ENCODE results near the gene INPP5A. TPM values are rescaled to one million over a fixed set of nuclear protein-coding genes. Genes with fewer than 3 reads are reported as not detected.

The INPP5A gene
- total and polyA plus RNA-seq, 2 of the 13 experiments (the other 11 are each of a cell fraction or from before 2014, with no cell fraction given), result 17.5 to 37.9 TPM

- peak overlapping the region; percentile 69 for H3K27ac ChIP-seq (ENCODE audit: extremely low read length, insufficient read depth, low read length)
- peaks cover 61% of the 10 kb centered on the region for H3K4me1 ChIP-seq (ENCODE audit: insufficient read depth, low read length)
- DNase-seq (ENCODE audit: low spot score), result peak; percentile 79
- H3K79me2 ChIP-seq (ENCODE audit: insufficient read depth, low read length), result no peaks in the 10 kb centered on the region
- H3K9ac ChIP-seq (ENCODE audit: insufficient read depth, low read depth, low read length), result peak overlapping the region; percentile 74
- 2% methylated on average over 19 of the region's 29 CpGs for WGBS (ENCODE audit: low lambda C conversion rate)
- H3K27me3 ChIP-seq (ENCODE audit: control insufficient read depth in 1 of 2, insufficient read depth in 2 of 2, low read length in 2 of 2), result peaks cover 4 to 41% of the 10 kb centered on the region in 2 experiments; a peak in 4 of 5 replicates
- H2AFZ ChIP-seq (ENCODE audit: low read length), result no peak overlapping the region
- peak overlapping the region; percentile 97 for H3K4me2 ChIP-seq (ENCODE audit: low read depth, low read length)
- intact Hi-C loops (cut with micrococcal nuclease; ENCODE audit: unreplicated experiment), result loop anchor here (5.0 kb wide), 2 partner anchors 61 to 74 kb away; no protein-coding TSS in a partner anchor
- no peaks in the 10 kb centered on the region for H3K9me3 ChIP-seq (ENCODE audit: low read length)
- ChIA-PET CTCF (ENCODE audit: low intra/inter-chr PET ratio, low total read pairs) (no interaction called here), POLR2A (interaction anchor here (0.8 to 3.6 kb wide), 13 partner anchors 9 to 72 kb away, joined by 3 to 24 read pairs (median 4); partner anchors contain the start of gene INPP5A)
- H3K36me3 ChIP-seq (replicated peaks in 1 of 2; ENCODE audit: control insufficient read depth in 1 of 2, insufficient read depth in 2 of 2, low read length in 2 of 2), result no peaks in the 10 kb centered on the region
- no peaks in the 10 kb centered on the region for H4K20me1 ChIP-seq (ENCODE audit: insufficient read depth, low read length)
- in situ Hi-C loops (cut with HindIII; ENCODE audit: extremely low pct_ligation_motif_present, low pct_unique_long_range_greater_than_20kb), result no loop called here
- TSS peak; percentile 92 for BruUV-seq (replicated peaks)
- peak; percentile 4 for FAIRE-seq
- ATAC-seq, result peak; percentile 59
- H3K4me3 ChIP-seq (replicated peaks in 1 of 3; ENCODE audit: insufficient read depth in 1 of 3, low read depth in 2 of 3, low read length in 3 of 3), result peak overlapping the region; percentile 48 to 75 (median 62); a peak in 5 of 6 replicates
- TF ChIP-seq ARNT2 (CRISPR knock-in tag; IDR thresholded peaks at IDR 0.05; ENCODE audit: low read depth) (0 out of 2 replicates have a peak, but pooled peaks have one; percentile 44), ELF4 (CRISPR knock-in tag; IDR thresholded peaks at IDR 0.05; ENCODE audit: borderline replicate concordance) (no peak), MYPOP (CRISPR knock-in tag; IDR thresholded peaks at IDR 0.05) (peak; percentile 66; the same call in 1 of the 2 replicates), USF2 (IDR thresholded peaks at IDR 0.05; ENCODE audit: low read depth, low read length) (peak; percentile 85), USF2 (CRISPR knock-in tag; IDR thresholded peaks at IDR 0.05; ENCODE audit: borderline replicate concordance) (peak; percentile 90; the same call in 1 of the 2 replicates), RFXAP (CRISPR knock-in tag; IDR thresholded peaks at IDR 0.05; ENCODE audit: borderline replicate concordance) (no peak), HMGXB4 (CRISPR knock-in tag; IDR thresholded peaks at IDR 0.05; ENCODE audit: borderline replicate concordance in 1 of 2, low read depth in 1 of 2) (peak in 1 of 2 experiments; percentile 40; a peak in 1 of 4 replicates), TFE3 (CRISPR knock-in tag; IDR thresholded peaks at IDR 0.05) (peak; percentile 26; the same call in 1 of the 2 replicates), FOXA1 (IDR thresholded peaks at IDR 0.05) (no peak), FOXA1 (CRISPR knock-in tag; IDR thresholded peaks at IDR 0.05) (no peak), ZNF253 (CRISPR knock-in tag; IDR thresholded peaks at IDR 0.05; ENCODE audit: borderline replicate concordance) (no peak), SIX4 (CRISPR knock-in tag; IDR thresholded peaks at IDR 0.05) (no peak), TBX2 (CRISPR knock-in tag; IDR thresholded peaks at IDR 0.05; ENCODE audit: borderline replicate concordance) (peak; percentile 44; the same call in 1 of the 2 replicates), YEATS4 (CRISPR knock-in tag; IDR thresholded peaks at IDR 0.05; ENCODE audit: borderline replicate concordance) (no peak), ZMYM2 (CRISPR knock-in tag; IDR thresholded peaks at IDR 0.05) (no peak)
Observed at GRCh38 chr10:132518572-132519381, 18.8 kb upstream of the INPP5A start.

Measured in HepG2 (cell line).